NCI-H2196 treated with DMSO at 0.1 percent for 48 hours (cell line): ENCODE measurements around the gene ANKS1A.
"Not testable (repeated sequence)": the region's sequence is repeated elsewhere in the genome, so short reads cannot be mapped to it uniquely, and the experiment has no call there.

Source experiments
- DNase-seq: peaks from one replicate; lab custom pipeline; 2025; ENCODE audit not compliant: unreplicated experiment; lab: John Stamatoyannopoulos, UW

ANKS1A gene

GRCh38 chr6:35092362-35093117, 203.5 kb downstream of the ANKS1A start:
- DNase-seq: no peak

GRCh38 chr6:35093118-35093445, 204.0 kb downstream of the ANKS1A start:
- DNase-seq: no peak

DNA sequence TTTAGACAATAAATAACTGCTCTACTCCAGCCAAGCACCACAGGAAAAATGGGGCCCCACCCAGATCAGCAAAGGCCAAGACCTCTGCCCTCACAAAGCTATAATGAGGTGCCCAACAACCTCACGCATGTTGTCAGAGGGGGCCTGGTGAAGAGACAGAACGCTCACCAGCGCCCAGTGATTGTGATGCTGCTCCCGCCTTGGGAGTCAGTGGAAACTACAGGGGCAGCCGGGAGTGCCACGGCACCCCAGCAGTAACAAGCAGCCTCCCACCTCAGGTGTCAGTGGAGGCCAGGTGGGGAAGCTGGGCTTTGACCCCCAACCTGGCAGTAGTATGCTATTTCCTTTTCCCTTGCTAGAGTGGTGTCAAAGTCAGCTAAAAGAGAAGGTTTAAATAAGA, 204.7 kb downstream of the ANKS1A start:
- no peak for DNase-seq

GRCh38 chr6:35094183-35094582, 205.1 kb downstream of the ANKS1A start:
- DNase-seq: no peak

- peak; percentile 40 for DNase-seq
Observed at GRCh38 chr6:35096129-35096862, 207.2 kb downstream of the ANKS1A start.

- DNase-seq: no peak
Observed at GRCh38 chr6:35099116-35099515, 210.1 kb downstream of the ANKS1A start.

GRCh38 chr6:35105078-35105477, 216.0 kb downstream of the ANKS1A start:
- no peak for DNase-seq

DNA sequence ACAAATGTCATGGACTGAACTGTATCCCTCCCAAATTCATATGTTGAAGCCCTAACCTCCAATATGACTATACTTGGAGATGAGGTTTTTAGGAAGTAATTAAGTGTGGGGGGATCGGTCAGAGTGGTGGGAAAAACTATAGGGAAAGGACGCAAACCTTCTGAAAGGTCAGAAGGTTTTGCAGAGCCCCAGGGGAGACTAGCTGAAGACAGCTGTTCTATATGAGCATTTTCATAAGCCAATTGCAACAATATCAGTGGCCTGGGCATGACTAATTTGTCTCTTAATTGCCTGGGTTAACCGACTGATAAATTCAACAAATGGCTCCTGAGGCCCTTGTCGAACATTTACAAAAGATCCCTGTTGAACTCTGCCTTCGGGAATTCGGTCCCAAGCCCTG, 217.0 kb downstream of the ANKS1A start:
- not testable (repeated sequence) for DNase-seq

- DNase-seq: not testable (repeated sequence)
Observed at GRCh38 chr6:35107208-35107607, 218.2 kb downstream of the ANKS1A start.

- not testable (repeated sequence) for DNase-seq
Observed at GRCh38 chr6:35107761-35108160, 218.7 kb downstream of the ANKS1A start.

DNA sequence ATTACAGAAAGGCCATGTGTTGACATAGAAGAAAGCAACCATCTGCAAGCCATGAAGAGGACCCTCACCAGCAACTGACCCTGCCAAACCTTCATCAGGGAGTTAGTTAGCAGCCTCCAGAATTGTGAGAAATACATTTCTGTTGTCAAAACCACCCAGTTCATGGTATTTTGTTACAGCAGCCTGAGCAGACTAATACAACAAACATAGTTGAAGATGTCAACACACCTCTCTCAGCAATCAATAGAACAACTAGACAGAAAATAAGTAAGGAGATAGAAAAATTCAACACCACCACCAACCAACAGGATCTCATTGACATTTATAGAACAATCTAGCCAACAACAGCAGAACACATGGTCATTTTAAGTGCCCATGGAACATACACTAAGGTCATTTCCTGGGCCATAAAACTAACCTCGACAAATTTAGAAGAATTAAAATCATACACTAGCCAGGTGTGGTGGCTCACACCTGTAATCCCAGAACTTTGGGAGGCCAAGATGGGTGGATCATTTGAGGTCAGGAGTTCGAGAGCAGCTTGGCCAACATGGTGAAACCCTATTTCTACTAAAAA, 219.3 kb downstream of the ANKS1A start:
- no peak for DNase-seq

- DNase-seq: no peak
Observed at GRCh38 chr6:35120746-35121145, 231.7 kb downstream of the ANKS1A start.

DNA sequence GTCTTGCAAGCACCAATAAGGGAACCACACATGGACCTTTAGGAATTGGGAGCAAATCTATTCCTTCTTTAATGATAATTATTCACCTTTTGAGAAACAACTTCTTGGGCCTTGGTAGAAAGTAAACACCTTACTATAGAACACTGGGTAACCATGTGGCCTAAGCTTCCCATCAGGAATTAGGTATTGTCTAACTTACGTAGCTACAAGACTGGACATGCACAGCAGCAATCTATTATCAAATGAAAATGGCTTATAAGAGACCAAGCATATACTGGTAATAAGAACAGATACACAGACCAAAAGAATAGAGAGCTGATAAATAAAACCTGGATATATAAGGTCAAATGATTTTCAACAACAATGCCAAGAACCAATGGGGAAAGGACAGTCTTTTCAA, 235.3 kb downstream of the ANKS1A start:
- no peak for DNase-seq

DNA sequence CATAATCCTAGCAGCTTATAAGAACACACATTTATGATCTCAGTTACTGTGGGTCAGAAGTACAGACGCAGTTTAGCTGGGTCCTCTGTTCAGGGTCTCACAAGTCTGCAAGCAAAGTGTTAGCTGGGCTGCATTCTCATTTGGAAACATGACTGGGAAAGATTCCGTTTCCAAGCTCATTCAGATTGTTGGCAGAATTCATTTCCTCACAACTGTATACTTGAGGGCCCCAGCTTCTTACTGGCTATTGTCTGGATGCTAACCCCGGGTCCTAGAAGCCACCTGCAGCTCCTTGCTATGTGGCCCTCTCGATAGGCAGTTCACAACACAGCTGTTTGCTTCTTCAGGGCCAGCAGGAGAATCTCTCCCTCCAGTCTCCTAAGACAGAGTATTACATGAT, 239.0 kb downstream of the ANKS1A start:
- DNase-seq: no peak

DNA sequence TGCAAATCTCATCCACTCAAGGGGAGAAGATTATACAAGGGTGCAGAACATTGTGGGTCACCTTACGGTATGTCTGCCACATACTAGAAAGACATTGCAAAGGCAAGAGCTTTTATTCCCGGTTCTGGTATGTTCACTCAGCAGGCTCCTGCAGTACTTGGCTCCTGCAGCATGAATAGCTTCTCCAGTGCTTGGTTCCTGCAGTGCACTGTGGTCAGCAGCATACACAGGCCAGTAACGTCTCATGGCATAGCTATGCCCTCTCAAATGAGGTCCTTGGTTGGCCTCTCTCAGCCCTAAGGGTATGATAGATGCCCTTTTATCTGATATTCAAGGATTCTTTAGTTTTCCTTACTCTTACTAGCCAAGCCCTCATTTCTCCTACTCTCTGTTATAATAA, 239.4 kb downstream of the ANKS1A start:
- DNase-seq: no peak

GRCh38 chr6:35136185-35136584, 247.1 kb downstream of the ANKS1A start:
- no peak for DNase-seq

GRCh38 chr6:35138191-35138590, 249.1 kb downstream of the ANKS1A start:
- not testable (repeated sequence) for DNase-seq

DNA sequence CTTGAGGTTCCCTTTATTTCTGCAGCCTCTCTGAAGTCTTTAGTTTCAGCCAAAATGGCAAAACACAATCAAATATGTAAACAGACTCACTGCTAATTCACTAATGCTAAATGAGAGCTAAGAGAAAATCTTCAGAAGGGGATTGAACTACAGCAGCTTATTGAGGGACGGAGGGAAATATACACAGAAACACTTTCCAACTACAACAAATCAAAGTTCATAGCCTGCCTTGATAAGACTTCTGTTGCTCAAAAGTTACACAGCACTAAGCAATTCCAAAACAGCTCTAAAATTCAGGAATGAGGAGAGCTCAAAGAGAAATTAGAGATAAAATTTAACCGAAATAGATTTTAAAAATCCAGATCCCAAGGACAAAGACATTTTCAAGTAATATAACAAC, 250.4 kb downstream of the ANKS1A start:
- no peak for DNase-seq

GRCh38 chr6:35139924-35140638, 251.0 kb downstream of the ANKS1A start:
- DNase-seq: peak; percentile 66

- DNase-seq: no peak
Observed at GRCh38 chr6:35140639-35141006, 251.6 kb downstream of the ANKS1A start.
